ENCODE measurements around the gene C12orf56.

C12orf56 gene

GRCh38 chr12:64390275-64390851 lies at the start of gene C12orf56:
TSS of gene C12orf56 (minus strand) at chr12:64390758. CDS start at chr12:64390565, 193 bp downstream.
- no peak for DNase-seq (ENCODE audit: low read depth)

GRCh38 chr12:64440100-64440499 lies 49.5 kb upstream of the C12orf56 start:
- DNase-seq (ENCODE audit: low read depth), result no peak

- DNase-seq (ENCODE audit: low read depth), result no peak
Observed at GRCh38 chr12:64433915-64434314, 43.4 kb upstream of the C12orf56 start.

- DNase-seq (ENCODE audit: low read depth), result no peak
Observed at GRCh38 chr12:64431791-64432190, 41.2 kb upstream of the C12orf56 start.

- DNase-seq (ENCODE audit: low read depth), result no peak
Observed at GRCh38 chr12:64430886-64431285, 40.3 kb upstream of the C12orf56 start.

GRCh38 chr12:64428956-64429355 lies 38.4 kb upstream of the C12orf56 start:
- no peak for DNase-seq (ENCODE audit: low read depth)

- DNase-seq (ENCODE audit: low read depth), result no peak
Observed at GRCh38 chr12:64427988-64428387, 37.4 kb upstream of the C12orf56 start.

GRCh38 chr12:64419696-64420095 lies 29.1 kb upstream of the C12orf56 start:
- DNase-seq (ENCODE audit: low read depth), result no peak

- no peak for DNase-seq (ENCODE audit: low read depth)
Observed at GRCh38 chr12:64418209-64418608, 27.7 kb upstream of the C12orf56 start.

- DNase-seq (ENCODE audit: low read depth), result no peak
Observed at GRCh38 chr12:64413884-64414283, 23.3 kb upstream of the C12orf56 start.

- DNase-seq (ENCODE audit: low read depth), result no peak
Observed at GRCh38 chr12:64412459-64412858, 21.9 kb upstream of the C12orf56 start.

GRCh38 chr12:64411427-64411826 lies 20.9 kb upstream of the C12orf56 start:
- no peak for DNase-seq (ENCODE audit: low read depth)

- DNase-seq (ENCODE audit: low read depth), result no peak
Observed at GRCh38 chr12:64407342-64408223, 17.0 kb upstream of the C12orf56 start.

GRCh38 chr12:64404470-64405256 lies 14.1 kb upstream of the C12orf56 start:
- DNase-seq (ENCODE audit: low read depth), result peak; percentile 32

GRCh38 chr12:64403707-64404469 lies 13.3 kb upstream of the C12orf56 start, which contains the start of gene XPOT:
TSS of gene XPOT (plus strand) at chr12:64404392. CDS start at chr12:64410036, 5,644 bp downstream.
- peak; percentile 90 for DNase-seq (ENCODE audit: low read depth)

- no peak for DNase-seq (ENCODE audit: low read depth)
Observed at GRCh38 chr12:64402181-64402580, 11.6 kb upstream of the C12orf56 start.

- DNase-seq (ENCODE audit: low read depth), result no peak
Observed at GRCh38 chr12:64400041-64400440, 9.5 kb upstream of the C12orf56 start.

- no peak for DNase-seq (ENCODE audit: low read depth)
Observed at GRCh38 chr12:64395739-64396138, 5.2 kb upstream of the C12orf56 start.

- no peak for DNase-seq (ENCODE audit: low read depth)
Observed at GRCh38 chr12:64392221-64392620, 1.7 kb upstream of the C12orf56 start.

GRCh38 chr12:64389154-64389553 lies 1.4 kb downstream of the C12orf56 start:
- no peak for DNase-seq (ENCODE audit: low read depth)

- no peak for DNase-seq (ENCODE audit: low read depth)
Observed at GRCh38 chr12:64387197-64387816, 3.3 kb downstream of the C12orf56 start.
